ENCODE measurements around the gene RNF39. TPM values are rescaled to one million over a fixed set of nuclear protein-coding genes. Genes with fewer than 3 reads are reported as not detected.

Gene RNF39
- polyA plus RNA-seq, 3 donors = 0.04 TPM; not detected in 2

DNA sequence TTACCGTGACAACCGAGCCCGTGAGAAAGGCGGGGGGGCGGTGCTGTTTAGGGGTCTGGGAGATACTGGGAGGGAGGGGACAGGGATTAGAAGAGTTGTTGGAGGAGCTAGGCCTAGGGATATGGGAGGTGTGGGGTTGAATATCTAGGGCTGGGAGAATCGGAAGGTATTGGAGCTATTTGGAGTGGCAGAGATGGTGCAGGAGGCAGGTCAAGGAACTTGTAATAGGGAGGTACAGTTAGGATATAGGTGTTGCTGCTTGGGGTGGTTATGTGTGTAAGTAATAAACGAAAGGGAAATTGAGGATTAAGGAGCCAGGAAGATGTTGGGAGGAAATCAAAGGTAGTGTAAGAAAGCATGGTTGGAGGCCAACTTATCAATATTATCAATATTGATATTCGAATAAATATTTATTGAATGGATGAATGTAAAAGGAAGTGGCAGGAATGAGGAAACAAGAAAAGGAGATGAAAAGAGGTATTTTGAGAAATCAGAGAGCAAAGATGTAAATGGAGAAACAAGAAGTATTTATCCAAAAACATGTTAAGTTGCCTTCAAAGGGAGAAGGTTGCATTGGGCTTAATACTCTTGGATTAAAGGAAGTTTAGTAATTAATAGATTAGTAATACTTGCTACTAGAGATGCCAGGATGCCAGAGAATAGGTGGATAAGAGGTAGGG lies 8.0 kb downstream of the RNF39 start:
- TF ChIP-seq, protein P1, sequence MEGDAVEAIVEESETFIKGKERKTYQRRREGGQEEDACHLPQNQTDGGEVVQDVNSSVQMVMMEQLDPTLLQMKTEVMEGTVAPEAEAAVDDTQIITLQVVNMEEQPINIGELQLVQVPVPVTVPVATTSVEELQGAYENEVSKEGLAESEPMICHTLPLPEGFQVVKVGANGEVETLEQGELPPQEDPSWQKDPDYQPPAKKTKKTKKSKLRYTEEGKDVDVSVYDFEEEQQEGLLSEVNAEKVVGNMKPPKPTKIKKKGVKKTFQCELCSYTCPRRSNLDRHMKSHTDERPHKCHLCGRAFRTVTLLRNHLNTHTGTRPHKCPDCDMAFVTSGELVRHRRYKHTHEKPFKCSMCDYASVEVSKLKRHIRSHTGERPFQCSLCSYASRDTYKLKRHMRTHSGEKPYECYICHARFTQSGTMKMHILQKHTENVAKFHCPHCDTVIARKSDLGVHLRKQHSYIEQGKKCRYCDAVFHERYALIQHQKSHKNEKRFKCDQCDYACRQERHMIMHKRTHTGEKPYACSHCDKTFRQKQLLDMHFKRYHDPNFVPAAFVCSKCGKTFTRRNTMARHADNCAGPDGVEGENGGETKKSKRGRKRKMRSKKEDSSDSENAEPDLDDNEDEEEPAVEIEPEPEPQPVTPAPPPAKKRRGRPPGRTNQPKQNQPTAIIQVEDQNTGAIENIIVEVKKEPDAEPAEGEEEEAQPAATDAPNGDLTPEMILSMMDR (IDR thresholded peaks at IDR 0.05) = no peak
- Histone ChIP-seq H3K79me2 (ENCODE audit: insufficient read depth, low read length) (peaks cover 38% of the 10 kb centered on the region), H3K4me3 (replicated peaks in 1 of 3; ENCODE audit: low read depth in 2 of 3, low read length in 3 of 3) (peak overlapping the region; percentile 75 to 89 (median 85)), H4K20me1 (ENCODE audit: insufficient read depth, low read length) (no peaks in the 10 kb centered on the region), H3K27me3 (ENCODE audit: control insufficient read depth in 2 of 2, insufficient read depth in 2 of 2, low read length in 2 of 2) (peaks cover 20 to 26% of the 10 kb centered on the region in 2 donors), H3K36me3 (replicated peaks in 1 of 2; ENCODE audit: control insufficient read depth in 1 of 2, insufficient read depth in 2 of 2, low read length in 2 of 2) (peaks cover 23 to 34% of the 10 kb centered on the region in 2 donors), H2AFZ (ENCODE audit: insufficient read depth, low read depth, low read length, poor library complexity, severe bottlenecking) (peak overlapping the region; percentile 82), H3K4me2 (replicated peaks; ENCODE audit: extremely low read depth, low read length, poor library complexity, severe bottlenecking) (peak overlapping the region; percentile 86), H3K4me1 (ENCODE audit: control insufficient read depth in 1 of 2, insufficient read depth in 2 of 2, low read length in 2 of 2) (peaks cover 29 to 43% of the 10 kb centered on the region in 2 donors), H3K9me3 (replicated peaks in 1 of 2; ENCODE audit: control insufficient read depth in 1 of 2, insufficient read depth in 1 of 2, low read length in 2 of 2) (peaks cover 0 to 5% of the 10 kb centered on the region in 2 donors), H3K9ac (ENCODE audit: insufficient read depth, low read length, poor library complexity, severe bottlenecking) (peak overlapping the region; percentile 89), H3K27ac (ENCODE audit: low read depth in 1 of 2, low read length in 2 of 2) (peak overlapping the region; percentile 96 to 99)
- WGBS (ENCODE audit: insufficient coverage) = 5% methylated on average over 6 of the region's 8 CpGs
- H3K4me1 Mint-ChIP-seq = peaks cover 45% of the 10 kb centered on the region
- peaks cover 17 to 34% (median 26%) of the 10 kb centered on the region in 3 donors for H3K27me3 Mint-ChIP-seq (ENCODE audit: low read depth in 3 of 3)
- no peak for DNase-seq
- peak overlapping the region; percentile 99 to 100 (median 100) for H3K27ac Mint-ChIP-seq
- peak overlapping the region; percentile 91 to 96 for H3K4me3 Mint-ChIP-seq
- intact Hi-C loops (cut with micrococcal nuclease) = loop anchor here (5.0 to 10.0 kb wide), 4 partner anchors 35 to 257 kb away; partner anchors contain the start of genes TRIM26 (in 1 of the 2) and TRIM39 (in 1 of the 2)
- H3K9me3 Mint-ChIP-seq = peaks cover 2 to 13% (median 9%) of the 10 kb centered on the region in 7 donors
- H3K36me3 Mint-ChIP-seq = peaks cover 53 to 54% of the 10 kb centered on the region in 2 donors

DNA sequence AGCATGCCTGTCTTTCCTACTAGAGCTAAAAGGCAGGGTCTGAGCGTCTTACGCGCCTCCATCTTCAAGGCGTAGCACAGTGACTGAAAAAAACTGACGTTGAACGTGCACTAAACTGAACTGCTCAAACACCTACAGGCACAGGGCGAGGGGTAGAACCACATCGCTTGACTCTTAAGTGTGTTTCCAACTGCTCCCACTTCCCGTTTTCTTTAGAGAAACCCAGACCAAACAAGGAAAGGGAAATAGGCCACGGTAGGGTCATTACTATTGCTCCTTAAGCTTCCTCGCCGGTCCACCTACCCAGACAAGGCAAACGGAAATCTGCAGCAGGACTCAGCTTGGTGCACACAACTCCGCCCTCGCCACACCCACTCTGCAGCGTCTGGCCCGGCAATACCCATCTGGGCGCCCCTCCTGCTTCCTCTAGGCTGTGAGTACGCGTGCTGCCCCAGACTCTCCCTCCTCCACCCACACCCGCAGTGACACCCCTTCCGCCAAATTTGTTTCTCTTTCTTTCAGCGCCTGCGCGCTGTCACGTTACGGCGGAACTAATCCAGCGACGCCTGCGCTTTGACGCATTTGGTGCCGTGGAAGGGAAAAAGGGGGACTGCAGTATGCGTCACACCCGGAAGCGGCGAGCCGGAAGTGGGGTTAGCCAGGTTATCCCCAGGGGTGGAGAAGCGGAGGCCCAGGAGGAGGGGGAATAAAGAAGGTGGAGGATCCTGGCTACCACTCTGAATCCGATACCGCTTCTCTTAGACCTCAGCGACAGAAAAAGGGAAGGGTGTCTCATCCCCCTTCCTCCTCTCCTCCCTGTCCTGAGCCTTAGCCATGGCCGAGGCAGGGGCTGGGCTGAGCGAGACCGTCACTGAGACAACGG lies 8.8 kb downstream of the RNF39 start, which contains the start of gene PPP1R11:
Gene PPP1R11 (plus strand): TSS at position 622 of the 883 bp plus-strand sequence. CDS start 213 bp downstream, at position 835.
- under 1% methylated on average over 25 of the region's 46 CpGs for WGBS (ENCODE audit: insufficient coverage)
- H3K36me3 Mint-ChIP-seq = peaks cover 46 to 48% of the 10 kb centered on the region in 2 donors
- peak within 1 kb of the TSS; percentile 89 for H3K9ac ChIP-seq (ENCODE audit: insufficient read depth, low read length, poor library complexity, severe bottlenecking)
- H3K4me1 Mint-ChIP-seq = peaks cover 46% of the 10 kb centered on the region
- H3K9me3 ChIP-seq (replicated peaks in 1 of 2; ENCODE audit: control insufficient read depth in 1 of 2, insufficient read depth in 1 of 2, low read length in 2 of 2) = peaks cover 0 to 1% of the 10 kb centered on the region in 2 donors
- peak; percentile 97 to 99 (median 99) for DNase-seq
- peaks cover 46% of the 10 kb centered on the region for H3K79me2 ChIP-seq (ENCODE audit: insufficient read depth, low read length)
- H3K9me3 Mint-ChIP-seq = peaks cover 2 to 8% (median 4%) of the 10 kb centered on the region in 7 donors
- TF ChIP-seq, protein P1 (IDR thresholded peaks at IDR 0.05) = no peak
- H3K27me3 ChIP-seq (ENCODE audit: control insufficient read depth in 2 of 2, insufficient read depth in 2 of 2, low read length in 2 of 2) = peaks cover 12 to 18% of the 10 kb centered on the region in 2 donors
- intact Hi-C loops (cut with micrococcal nuclease) = loop anchor here (5.0 to 10.0 kb wide), 4 partner anchors 35 to 258 kb away; partner anchors contain the start of genes TRIM26 (in 1 of the 2) and TRIM39 (in 1 of the 2)
- peak within 1 kb of the TSS; percentile 99 to 100 (median 100) for H3K27ac Mint-ChIP-seq
- peaks cover 36 to 46% of the 10 kb centered on the region in 2 donors for H3K4me1 ChIP-seq (ENCODE audit: control insufficient read depth in 1 of 2, insufficient read depth in 2 of 2, low read length in 2 of 2)
- H4K20me1 ChIP-seq (ENCODE audit: insufficient read depth, low read length) = no peaks in the 10 kb centered on the region
- peak within 1 kb of the TSS; percentile 91 to 96 for H3K4me3 Mint-ChIP-seq
- H3K27me3 Mint-ChIP-seq (ENCODE audit: low read depth in 3 of 3) = peaks cover 9 to 26% (median 18%) of the 10 kb centered on the region in 3 donors
- H3K36me3 ChIP-seq (replicated peaks in 1 of 2; ENCODE audit: control insufficient read depth in 1 of 2, insufficient read depth in 2 of 2, low read length in 2 of 2) = peaks cover 23 to 34% of the 10 kb centered on the region in 2 donors
- peak within 1 kb of the TSS; percentile 86 for H3K4me2 ChIP-seq (replicated peaks; ENCODE audit: extremely low read depth, low read length, poor library complexity, severe bottlenecking)
- H3K27ac ChIP-seq (ENCODE audit: low read depth in 1 of 2, low read length in 2 of 2) = peak within 1 kb of the TSS; percentile 96 to 99
- peak within 1 kb of the TSS; percentile 75 to 89 (median 85) for H3K4me3 ChIP-seq (replicated peaks in 1 of 3; ENCODE audit: low read depth in 2 of 3, low read length in 3 of 3)
- H2AFZ ChIP-seq (ENCODE audit: insufficient read depth, low read depth, low read length, poor library complexity, severe bottlenecking) = peak within 1 kb of the TSS; percentile 82
